ENCODE results near the gene CCDC51.
A peak's percentile ranks its signal among the peaks of the same experiment; 100 is the strongest.
"Not testable (repeated sequence)": the region's sequence is repeated elsewhere in the genome, so short reads cannot be mapped to it uniquely, and the experiment has no call there.

CCDC51 gene

GRCh38 chr3:48439820-48440589, at the start of gene CCDC51, which contains the start of gene TMA7:
Gene CCDC51 (minus strand): TSS chr3:48440119. CDS start chr3:48435128, 4,991 bp downstream.
Gene TMA7 (plus strand): TSS chr3:48440257. CDS start chr3:48440297, 40 bp downstream.
- peak; percentile 96 for DNase-seq (ENCODE audit: low read depth)

- no peak for DNase-seq (ENCODE audit: low read depth)
These were observed 47.0 kb upstream of the CCDC51 start for GRCh38 chr3:48486952-48487351.

GRCh38 chr3:48482822-48483221, 42.9 kb upstream of the CCDC51 start:
- DNase-seq (ENCODE audit: low read depth): not testable (repeated sequence)

- not testable (repeated sequence) for DNase-seq (ENCODE audit: low read depth)
These were observed 41.0 kb upstream of the CCDC51 start for GRCh38 chr3:48480891-48481290.

- no peak for DNase-seq (ENCODE audit: low read depth)
These were observed 39.0 kb upstream of the CCDC51 start for GRCh38 chr3:48478626-48479555.

GRCh38 chr3:48477959-48478520, 38.1 kb upstream of the CCDC51 start:
- DNase-seq (ENCODE audit: low read depth): no peak

- no peak for DNase-seq (ENCODE audit: low read depth)
These were observed 36.6 kb upstream of the CCDC51 start for GRCh38 chr3:48476426-48477053.

GRCh38 chr3:48475188-48475587, 35.3 kb upstream of the CCDC51 start:
- no peak for DNase-seq (ENCODE audit: low read depth)

GRCh38 chr3:48474619-48475018, 34.7 kb upstream of the CCDC51 start:
- DNase-seq (ENCODE audit: low read depth): no peak

GRCh38 chr3:48474031-48474430, 34.1 kb upstream of the CCDC51 start:
- DNase-seq (ENCODE audit: low read depth): not testable (repeated sequence)

GRCh38 chr3:48473617-48473952, 33.7 kb upstream of the CCDC51 start:
- DNase-seq (ENCODE audit: low read depth): no peak

GRCh38 chr3:48472923-48473616, 33.2 kb upstream of the CCDC51 start:
- DNase-seq (ENCODE audit: low read depth): peak; percentile 93

GRCh38 chr3:48472673-48472922, 32.7 kb upstream of the CCDC51 start:
- no peak for DNase-seq (ENCODE audit: low read depth)

- no peak for DNase-seq (ENCODE audit: low read depth)
These were observed 30.4 kb upstream of the CCDC51 start for GRCh38 chr3:48470286-48470685.

GRCh38 chr3:48469046-48469915, 29.4 kb upstream of the CCDC51 start:
- DNase-seq (ENCODE audit: low read depth): no peak

- DNase-seq (ENCODE audit: low read depth): no peak
These were observed 28.4 kb upstream of the CCDC51 start for GRCh38 chr3:48468329-48468731.

GRCh38 chr3:48467473-48468267, 27.8 kb upstream of the CCDC51 start:
- no peak for DNase-seq (ENCODE audit: low read depth)

GRCh38 chr3:48467110-48467454, 27.2 kb upstream of the CCDC51 start:
- no peak for DNase-seq (ENCODE audit: low read depth)

GRCh38 chr3:48466386-48467109, 26.6 kb upstream of the CCDC51 start:
- DNase-seq (ENCODE audit: low read depth): no peak

Data from iris pigment epithelial cell (primary cell).